Tibial nerve (tissue), 4 donors: ENCODE data around the gene BCAT1. TPM values are rescaled to one million over a fixed set of nuclear protein-coding genes. Genes with fewer than 3 reads are reported as not detected.

Experiments
- DNase-seq, 2 donors: peaks; one replicate each; pipeline ENCODE4 v3.0.0-alpha.2; 2019; ENCODE audit warnings: low spot score in 2 of 2
- H3K27ac ChIP-seq, 4 donors: fragments of 200-600 bp; sonication (generic) in 3 of 4; one replicate each; pipeline ENCODE4 v1.5.1; 2017 to 2019; ENCODE audit warnings: mild to moderate bottlenecking in 1 of 4
- H3K27me3 ChIP-seq, 2 donors: fragments of 200-600 bp; sonication (generic) in 1 of 2; one replicate each; pipeline versions ENCODE4 v1.5.1 to v1.6.0; 2017 to 2019
- H3K36me3 ChIP-seq, 3 donors: fragments of 200-600 bp; sonication (generic); one replicate each; pipeline ENCODE4 v1.5.1; 2018 to 2019
- H3K4me1 ChIP-seq, 4 donors: fragments of 200-600 bp; sonication (generic) in 3 of 4; one replicate each; pipeline ENCODE4 v1.5.1; 2017 to 2019
- H3K4me3 ChIP-seq, 4 donors: fragments of 200-600 bp; sonication (generic) in 3 of 4; one replicate each; pipeline ENCODE4 v1.5.1; 2017 to 2019; ENCODE audit warnings: mild to moderate bottlenecking in 1 of 4, moderate library complexity in 1 of 4
- H3K9me3 ChIP-seq, 4 donors: fragments of 200-600 bp; sonication (generic) in 3 of 4; one replicate each; pipeline ENCODE4 v1.5.1; 2017 to 2019
- CTCF ChIP-seq, 5 experiments: fragments of 200-600 bp in 3 of 5; fragments of 450-650 bp in 2 of 5; sonication (generic) in 3 of 5; IDR thresholded peaks; one replicate each; pipeline ENCODE4 v1.5.1; 2016 to 2019; ENCODE audit warnings: antibody characterized with exemption in 5 of 5, mild to moderate bottlenecking in 3 of 5, moderate library complexity in 2 of 5
- EP300 ChIP-seq, 2 donors: sonication (generic); formaldehyde crosslinking; IDR thresholded peaks; one replicate each; pipeline ENCODE4 v1.6.1; 2017; ENCODE audit warnings: antibody characterized with exemption in 2 of 2, mild to moderate bottlenecking in 1 of 2
- POLR2A ChIP-seq, 2 donors: fragments of 450-650 bp; IDR thresholded peaks; one replicate each; pipeline ENCODE4 v1.6.1; 2017; ENCODE audit warnings: antibody characterized with exemption in 2 of 2, mild to moderate bottlenecking in 2 of 2, moderate library complexity in 2 of 2
- WGBS, 2 donors: methylation state at CpG; one replicate each; pipeline ENCODE4 v1.1.5; 2018; 5-methylcytosine and 5-hydroxymethylcytosine counted together
- total RNA-seq, 4 donors: library from RNA; depleted of rRNA; stranded (reverse); fragments of >200 nt; gene quantifications; one replicate each; pipeline ENCODE4 v1.1.0, GENCODE V29; 2016

Gene BCAT1
- total RNA-seq, 4 donors from 2014 or later, result 17.8 to 41.1 (median 35.0) TPM

DNA sequence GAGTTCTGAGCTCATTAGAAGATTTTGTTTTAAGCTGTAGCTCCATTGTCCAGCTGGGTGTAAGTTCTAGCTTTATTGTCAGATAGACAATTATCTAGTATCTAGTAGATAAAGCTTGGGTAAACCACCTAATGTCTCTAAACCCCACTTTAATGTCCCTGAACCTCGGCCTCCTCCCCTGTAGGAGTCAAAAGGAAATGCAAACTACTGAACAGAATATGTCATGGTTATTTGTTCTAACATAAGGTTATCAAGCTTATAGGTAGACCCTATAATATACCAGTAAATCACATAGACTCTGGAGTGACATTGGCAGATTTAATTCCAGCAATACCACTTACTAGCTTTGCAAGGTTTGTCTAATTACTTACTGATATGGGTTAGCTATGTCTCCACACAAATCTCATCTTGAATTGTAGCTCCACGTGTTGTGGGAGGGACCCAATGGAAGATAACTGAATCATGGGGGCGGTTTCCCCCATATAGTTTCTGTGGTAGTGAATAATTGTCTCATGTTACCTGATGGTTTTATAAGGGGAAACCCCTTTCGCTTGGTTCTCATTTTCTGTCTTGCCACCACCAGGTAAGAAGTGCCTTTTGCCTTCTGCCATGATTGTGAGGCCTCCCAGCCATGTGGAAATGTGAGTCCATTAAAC, 29.4 kb downstream of the BCAT1 start:
- Histone ChIP-seq H3K36me3 (no peaks in the 10 kb centered on the region), H3K27ac (no peak overlapping the region), H3K4me1 (no peaks in the 10 kb centered on the region), H3K4me3 (no peak overlapping the region), H3K9me3 (no peaks in the 10 kb centered on the region), H3K27me3 (no peaks in the 10 kb centered on the region)
- TF ChIP-seq EP300 (IDR thresholded peaks at IDR 0.05), result no peak
- no peak for TF ChIP-seq POLR2A (IDR thresholded peaks at IDR 0.05)
- TF ChIP-seq CTCF (IDR thresholded peaks at IDR 0.05), result no peak
- DNase-seq, result no peak
- WGBS, 2 donors, result 73 to 95% methylated on average over 4 of the region's 4 CpGs

DNA sequence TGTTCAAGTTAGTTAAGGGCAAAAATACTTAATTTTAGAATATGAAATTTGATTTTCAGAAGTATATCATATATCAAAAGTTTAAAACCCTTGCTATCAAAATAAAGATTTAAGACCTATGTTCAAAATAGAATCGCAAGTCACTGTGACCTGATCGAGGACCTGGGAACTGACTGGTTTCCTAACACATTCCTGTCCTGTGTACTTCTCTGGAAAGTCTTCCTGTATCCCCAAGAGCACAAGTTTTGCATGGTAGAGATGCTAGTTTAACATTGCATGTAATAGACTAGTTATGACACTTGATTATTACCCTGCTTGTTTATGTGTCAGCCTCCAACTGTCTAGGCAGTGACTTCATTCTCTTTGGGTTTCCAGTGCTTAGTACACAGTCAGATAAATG, 30.3 kb downstream of the BCAT1 start:
- Histone ChIP-seq H3K9me3 (no peaks in the 10 kb centered on the region), H3K4me1 (no peaks in the 10 kb centered on the region), H3K36me3 (no peaks in the 10 kb centered on the region), H3K4me3 (no peak overlapping the region), H3K27ac (no peak overlapping the region), H3K27me3 (no peaks in the 10 kb centered on the region)
- WGBS, 2 donors, result 38 to 40% methylated on average over 2 of the region's 2 CpGs
- no peak for TF ChIP-seq CTCF (IDR thresholded peaks at IDR 0.05)
- TF ChIP-seq EP300 (IDR thresholded peaks at IDR 0.05), result no peak
- no peak for TF ChIP-seq POLR2A (IDR thresholded peaks at IDR 0.05)
- DNase-seq, result no peak

DNA sequence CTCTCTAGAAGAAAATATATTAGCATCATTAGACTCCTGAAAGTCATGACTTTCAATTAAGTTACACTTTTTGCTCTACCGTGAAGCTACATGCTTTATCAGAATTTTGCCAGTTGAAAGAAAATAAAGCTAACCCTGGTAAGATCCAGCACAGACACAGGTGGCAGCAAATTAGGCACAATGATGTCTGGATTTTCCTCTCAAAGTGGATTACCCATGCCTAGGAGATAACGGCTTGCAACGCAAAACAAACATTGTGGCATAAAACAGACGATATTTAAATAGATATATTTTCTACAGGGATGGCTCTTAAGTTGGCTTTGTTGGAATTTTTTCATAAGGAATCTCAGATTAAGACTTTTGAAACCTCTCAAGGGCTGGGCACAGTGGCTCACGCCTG, 33.4 kb downstream of the BCAT1 start:
- no peak for DNase-seq
- H3K36me3 ChIP-seq, result no peaks in the 10 kb centered on the region
- no peaks in the 10 kb centered on the region for H3K9me3 ChIP-seq
- no peak overlapping the region for H3K4me3 ChIP-seq
- no peaks in the 10 kb centered on the region for H3K27me3 ChIP-seq
- H3K27ac ChIP-seq, result no peak overlapping the region
- no peaks in the 10 kb centered on the region for H3K4me1 ChIP-seq
- WGBS, 2 donors, result 79 to 81% methylated on average over 5 of the region's 5 CpGs
- TF ChIP-seq POLR2A (IDR thresholded peaks at IDR 0.05), result no peak
- TF ChIP-seq CTCF (IDR thresholded peaks at IDR 0.05), result no peak
- no peak for TF ChIP-seq EP300 (IDR thresholded peaks at IDR 0.05)

GRCh38 chr12:24913953-24914352, 34.9 kb downstream of the BCAT1 start:
- Histone ChIP-seq H3K4me1 (no peaks in the 10 kb centered on the region), H3K27me3 (no peaks in the 10 kb centered on the region), H3K9me3 (no peaks in the 10 kb centered on the region), H3K27ac (no peak overlapping the region), H3K4me3 (no peak overlapping the region), H3K36me3 (no peaks in the 10 kb centered on the region)
- TF ChIP-seq POLR2A (IDR thresholded peaks at IDR 0.05) (no peak), EP300 (IDR thresholded peaks at IDR 0.05) (no peak), CTCF (IDR thresholded peaks at IDR 0.05) (no peak)
- DNase-seq, result no peak
- 89 to 95% methylated on average over 3 of the region's 3 CpGs for WGBS, 2 donors

DNA sequence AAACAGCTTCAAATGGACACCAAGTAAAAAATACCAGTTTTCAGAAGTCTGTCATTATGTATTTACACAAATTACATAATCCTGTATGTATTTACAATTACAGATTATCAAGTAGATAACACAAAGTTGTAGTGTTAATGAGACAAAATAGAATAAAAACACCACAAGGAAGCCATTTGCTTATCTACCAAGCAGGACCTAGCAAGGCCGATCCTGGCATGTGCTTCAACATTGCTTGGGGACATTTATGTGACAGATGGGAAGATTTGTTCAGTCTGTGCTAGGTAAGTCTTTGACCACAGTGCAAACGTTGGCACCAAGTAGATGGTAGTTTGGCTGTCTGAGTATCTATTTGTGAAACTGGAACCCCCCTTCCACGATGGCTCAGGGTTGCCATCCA, 35.8 kb downstream of the BCAT1 start:
- WGBS, 2 donors, result 77 to 79% methylated on average over 3 of the region's 3 CpGs
- no peak overlapping the region for H3K4me3 ChIP-seq
- no peak for TF ChIP-seq CTCF (IDR thresholded peaks at IDR 0.05)
- TF ChIP-seq POLR2A (IDR thresholded peaks at IDR 0.05), result no peak
- TF ChIP-seq EP300 (IDR thresholded peaks at IDR 0.05), result no peak

More for the DNA sequence above, 35.8 kb downstream of the BCAT1 start:
- no peaks in the 10 kb centered on the region for H3K9me3 ChIP-seq
- no peaks in the 10 kb centered on the region for H3K27me3 ChIP-seq
- H3K4me1 ChIP-seq, result no peaks in the 10 kb centered on the region
- H3K27ac ChIP-seq, result no peak overlapping the region
- DNase-seq, result no peak
- no peaks in the 10 kb centered on the region for H3K36me3 ChIP-seq
